ENCODE results near the gene AKAP11.

DNA sequence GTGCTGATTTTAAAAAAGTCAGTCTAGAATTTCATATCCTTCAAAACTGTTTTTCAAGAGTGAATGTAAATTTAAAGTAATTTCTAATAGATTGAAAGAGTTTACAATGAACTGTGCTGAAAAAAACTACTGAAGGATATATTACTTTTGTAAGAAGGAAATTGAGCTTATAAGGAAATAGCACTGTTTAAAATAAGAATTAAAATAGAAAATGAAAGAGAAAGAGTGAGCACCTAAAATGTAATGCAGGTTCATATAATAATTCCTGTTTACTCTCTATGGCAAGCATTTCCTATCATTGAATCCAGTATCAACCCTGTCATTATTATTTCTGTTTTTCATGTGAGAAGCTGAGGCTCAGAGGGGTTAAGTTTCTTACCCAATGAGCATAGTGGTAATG, 57.3 kb downstream of the AKAP11 start:
- TF ChIP-seq POLR2A (IDR thresholded peaks at IDR 0.05) (no peak), POLR2AphosphoS5 (IDR thresholded peaks at IDR 0.05) (no peak), EP300 (IDR thresholded peaks at IDR 0.05) (no peak)
- TF ChIP-seq, protein P1, sequence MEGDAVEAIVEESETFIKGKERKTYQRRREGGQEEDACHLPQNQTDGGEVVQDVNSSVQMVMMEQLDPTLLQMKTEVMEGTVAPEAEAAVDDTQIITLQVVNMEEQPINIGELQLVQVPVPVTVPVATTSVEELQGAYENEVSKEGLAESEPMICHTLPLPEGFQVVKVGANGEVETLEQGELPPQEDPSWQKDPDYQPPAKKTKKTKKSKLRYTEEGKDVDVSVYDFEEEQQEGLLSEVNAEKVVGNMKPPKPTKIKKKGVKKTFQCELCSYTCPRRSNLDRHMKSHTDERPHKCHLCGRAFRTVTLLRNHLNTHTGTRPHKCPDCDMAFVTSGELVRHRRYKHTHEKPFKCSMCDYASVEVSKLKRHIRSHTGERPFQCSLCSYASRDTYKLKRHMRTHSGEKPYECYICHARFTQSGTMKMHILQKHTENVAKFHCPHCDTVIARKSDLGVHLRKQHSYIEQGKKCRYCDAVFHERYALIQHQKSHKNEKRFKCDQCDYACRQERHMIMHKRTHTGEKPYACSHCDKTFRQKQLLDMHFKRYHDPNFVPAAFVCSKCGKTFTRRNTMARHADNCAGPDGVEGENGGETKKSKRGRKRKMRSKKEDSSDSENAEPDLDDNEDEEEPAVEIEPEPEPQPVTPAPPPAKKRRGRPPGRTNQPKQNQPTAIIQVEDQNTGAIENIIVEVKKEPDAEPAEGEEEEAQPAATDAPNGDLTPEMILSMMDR (IDR thresholded peaks at IDR 0.05), result no peak
